Hepatocyte (in vitro differentiated cells): ENCODE results near the gene PPP2R1B.

Experiments
- EZH2 ChIP-seq: fragments of 200-600 bp; sonication (generic); IDR thresholded peaks from 2 replicates; pipeline ENCODE4 v1.6.1; 2016; ENCODE audit warnings: antibody characterized with exemption, mild to moderate bottlenecking, borderline replicate concordance
- TF ChIP-seq, protein P1 (sequence below): fragments of 200-600 bp; sonication (generic); IDR thresholded peaks from 2 replicates; pipeline ENCODE4 v1.5.1; 2016; ENCODE audit warnings: antibody characterized with exemption, mild to moderate bottlenecking; ENCODE audit not compliant: poor library complexity

DNA sequence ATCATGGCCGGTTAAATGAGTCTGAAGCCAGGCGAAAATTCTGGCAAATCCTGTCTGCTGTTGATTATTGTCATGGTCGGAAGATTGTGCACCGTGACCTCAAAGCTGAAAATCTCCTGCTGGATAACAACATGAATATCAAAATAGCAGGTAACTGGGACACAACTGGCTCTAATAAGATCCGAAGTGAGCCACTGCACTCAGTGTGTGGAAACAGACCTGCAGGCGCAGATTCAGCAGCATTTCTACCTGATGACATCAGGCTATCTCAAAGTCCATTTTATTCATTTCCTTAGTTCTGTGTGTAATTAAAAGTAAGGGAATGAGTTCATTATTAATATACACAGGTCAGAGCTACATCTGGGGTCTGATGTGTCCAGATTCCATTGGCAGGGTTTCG, 78.2 kb downstream of the PPP2R1B start:
- TF ChIP-seq, protein P1, sequence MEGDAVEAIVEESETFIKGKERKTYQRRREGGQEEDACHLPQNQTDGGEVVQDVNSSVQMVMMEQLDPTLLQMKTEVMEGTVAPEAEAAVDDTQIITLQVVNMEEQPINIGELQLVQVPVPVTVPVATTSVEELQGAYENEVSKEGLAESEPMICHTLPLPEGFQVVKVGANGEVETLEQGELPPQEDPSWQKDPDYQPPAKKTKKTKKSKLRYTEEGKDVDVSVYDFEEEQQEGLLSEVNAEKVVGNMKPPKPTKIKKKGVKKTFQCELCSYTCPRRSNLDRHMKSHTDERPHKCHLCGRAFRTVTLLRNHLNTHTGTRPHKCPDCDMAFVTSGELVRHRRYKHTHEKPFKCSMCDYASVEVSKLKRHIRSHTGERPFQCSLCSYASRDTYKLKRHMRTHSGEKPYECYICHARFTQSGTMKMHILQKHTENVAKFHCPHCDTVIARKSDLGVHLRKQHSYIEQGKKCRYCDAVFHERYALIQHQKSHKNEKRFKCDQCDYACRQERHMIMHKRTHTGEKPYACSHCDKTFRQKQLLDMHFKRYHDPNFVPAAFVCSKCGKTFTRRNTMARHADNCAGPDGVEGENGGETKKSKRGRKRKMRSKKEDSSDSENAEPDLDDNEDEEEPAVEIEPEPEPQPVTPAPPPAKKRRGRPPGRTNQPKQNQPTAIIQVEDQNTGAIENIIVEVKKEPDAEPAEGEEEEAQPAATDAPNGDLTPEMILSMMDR, result no peak
- no peak for TF ChIP-seq EZH2
